GM12874 (cell line): ENCODE measurements around the gene ETV2.

Experiments
- CTCF ChIP-seq: IDR thresholded peaks from 2 replicates; pipeline ENCODE4 v1.5.1; 2011; ENCODE audit warnings: low read depth, mild to moderate bottlenecking, control low read depth, low read length, moderate library complexity; ENCODE audit not compliant: insufficient read depth

The ETV2 gene

GRCh38 chr19:35620001-35620400, 21.5 kb upstream of the ETV2 start:
- no peak for TF ChIP-seq CTCF

- TF ChIP-seq CTCF, result no peak
Measured at GRCh38 chr19:35621708-35622107, 19.8 kb upstream of the ETV2 start.

- TF ChIP-seq CTCF, result no peak
Measured at GRCh38 chr19:35622750-35623149, 18.8 kb upstream of the ETV2 start.

GRCh38 chr19:35623327-35624010, 18.1 kb upstream of the ETV2 start:
- TF ChIP-seq CTCF, result no peak

GRCh38 chr19:35628264-35628564, 13.3 kb upstream of the ETV2 start:
- no peak for TF ChIP-seq CTCF

- no peak for TF ChIP-seq CTCF
Measured at GRCh38 chr19:35628565-35629331, 12.8 kb upstream of the ETV2 start, which contains the start of gene RBM42. Gene RBM42 (plus strand): TSS chr19:35629036. CDS start chr19:35629154, 118 bp downstream.

- TF ChIP-seq CTCF, result no peak
Measured at GRCh38 chr19:35629332-35629633, 12.3 kb upstream of the ETV2 start.
